ENCODE measurements around the gene FARP1.

DNA sequence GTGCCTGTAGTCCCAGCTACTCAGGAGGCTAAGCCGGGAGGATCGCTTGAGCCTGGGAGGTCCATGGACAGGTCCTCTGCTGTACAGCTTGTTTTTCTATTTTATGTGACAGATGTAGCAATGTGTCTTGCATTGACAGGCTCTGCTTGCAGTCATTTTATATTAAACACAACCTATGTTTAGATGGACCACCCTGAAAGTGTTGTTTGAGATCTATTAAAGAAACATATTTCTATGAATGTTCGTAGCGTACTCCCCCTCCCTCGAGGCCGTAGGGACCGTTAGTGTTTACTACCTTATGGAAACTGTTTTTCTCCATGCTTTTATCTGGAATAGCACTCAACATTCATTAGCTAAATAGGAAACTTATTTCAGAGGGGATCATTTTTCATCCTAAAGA lies 99.1 kb downstream of the FARP1 start:
- TF ChIP-seq EZH2 (IDR thresholded peaks at IDR 0.05) (no peak), POLR2AphosphoS5 (IDR thresholded peaks at IDR 0.05; ENCODE audit: borderline replicate concordance, low read depth, low read length) (no peak)

Measured in SK-N-MC (cell line).